ENCODE measurements around the gene CD2AP. TPM values are rescaled to one million over a fixed set of nuclear protein-coding genes. Genes with fewer than 3 reads are reported as not detected.

CD2AP gene
- total RNA-seq, 1 experiment from 2014 or later: 43.8 TPM

DNA sequence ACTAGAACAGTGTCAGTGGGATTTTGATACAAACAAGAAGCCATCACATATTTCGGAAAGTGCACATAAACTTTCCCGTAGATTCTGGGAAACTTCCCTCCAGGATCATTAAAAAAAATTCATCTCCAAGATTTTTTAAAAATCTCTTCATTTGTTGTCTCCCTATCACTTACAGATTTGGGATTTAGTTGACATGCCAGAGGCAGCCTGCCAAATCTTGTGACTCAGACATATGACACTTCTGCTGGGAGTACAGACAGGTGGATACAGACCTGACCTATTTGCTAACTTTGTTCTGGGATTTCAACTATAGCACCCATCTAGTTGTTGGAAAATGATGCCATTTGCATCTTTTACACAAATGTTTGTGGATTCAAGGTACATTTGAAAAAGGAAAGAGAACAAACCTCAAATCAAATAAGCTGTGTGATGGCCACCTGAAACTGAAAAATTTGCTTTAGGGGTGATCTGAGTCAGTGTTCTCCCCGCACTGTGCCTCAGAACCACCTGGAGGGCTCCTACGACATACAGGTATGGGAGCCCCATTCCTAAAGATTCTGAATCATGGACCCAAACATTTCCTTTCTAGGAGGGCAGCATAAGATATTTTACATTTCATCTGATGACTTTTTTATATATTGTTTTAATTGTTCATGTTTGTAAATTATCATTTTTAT is 21.9 kb upstream of the CD2AP start:
- POLR2A ChIA-PET: interaction anchor here (1.4 kb wide), 1 partner anchor 22 kb away, joined by 4 read pairs; the partner anchor contains the start of gene CD2AP
- no peak for TF ChIP-seq ZBTB33 (IDR thresholded peaks at IDR 0.05; ENCODE audit: extremely low read depth, insufficient replicate concordance, low read length)
- no peak for TF ChIP-seq ATF3 (IDR thresholded peaks at IDR 0.05)
- TF ChIP-seq CBX3 (IDR thresholded peaks at IDR 0.05; ENCODE audit: low read depth): peak; percentile 17; the same call in 1 of the 2 replicates

DNA sequence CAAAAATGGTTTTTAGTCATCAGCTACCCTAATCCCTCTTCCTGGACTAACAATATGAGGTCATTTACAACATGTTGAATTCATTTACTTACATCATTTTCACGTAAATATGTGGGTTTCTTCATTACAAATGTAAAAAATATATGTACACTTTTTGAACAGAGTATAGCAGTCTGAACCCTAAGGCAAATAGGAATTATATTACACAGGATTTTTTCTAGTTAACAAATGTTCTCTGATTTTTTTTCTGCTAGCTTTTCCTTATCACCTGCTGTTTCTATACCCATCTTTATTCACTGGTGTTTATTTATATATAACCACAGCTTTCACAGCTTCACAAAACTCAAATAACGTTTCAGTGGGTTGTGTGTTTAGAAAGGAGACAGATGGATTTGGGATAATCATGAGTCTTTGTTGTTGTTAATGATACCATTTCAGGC is 21.0 kb upstream of the CD2AP start:
- ChIA-PET POLR2A (interaction anchor here (1.4 kb wide), 1 partner anchor 21 kb away, joined by 4 read pairs; the partner anchor contains the start of gene CD2AP), CTCF (no interaction called here), RAD21 (ENCODE audit: low non-redundant PET in 1 of 2, low total read pairs in 2 of 2, uncharacterized antibody in 2 of 2, unreplicated experiment in 2 of 2) (no interaction called here)
- intact Hi-C loops (cut with micrococcal nuclease): no loop called here
- Histone ChIP-seq H3K4me3 (replicated peaks in 1 of 2; ENCODE audit: low read depth in 1 of 2, low read length in 2 of 2) (no peak overlapping the region), H3K4me2 (ENCODE audit: low read length) (no peak overlapping the region), H3K9ac (ENCODE audit: low read length) (no peak overlapping the region), H3K79me2 (ENCODE audit: insufficient read depth, low read length) (no peaks in the 10 kb centered on the region), H3K4me1 (ENCODE audit: control insufficient read depth in 1 of 2, insufficient read depth in 2 of 2, low read length in 2 of 2) (peaks cover 0 to 7% of the 10 kb centered on the region in 2 experiments; a peak in 2 of 4 replicates), H3K9me3 (ENCODE audit: control insufficient read depth in 1 of 2, insufficient read depth in 1 of 2, low read depth in 1 of 2, low read length in 2 of 2) (no peaks in the 10 kb centered on the region), H3K27me3 (ENCODE audit: insufficient read depth, low read length) (no peaks in the 10 kb centered on the region), H2AFZ (ENCODE audit: low read depth, low read length, poor library complexity, severe bottlenecking) (no peak overlapping the region), H3K9me2 (ENCODE audit: insufficient read depth) (no peaks in the 10 kb centered on the region), H3K36me3 (ENCODE audit: control insufficient read depth in 1 of 2, insufficient read depth in 2 of 2, low read length in 2 of 2) (no peaks in the 10 kb centered on the region), H4K20me1 (ENCODE audit: insufficient read depth) (no peaks in the 10 kb centered on the region), H3K27ac (ENCODE audit: low read depth, low read length) (no peak overlapping the region)
- ATAC-seq (no peak), DNase-seq (ENCODE audit: low read depth, low spot score) (no peak)
- no TSS peak for BruUV-seq (replicated peaks)
- TF ChIP-seq JUND (IDR thresholded peaks at IDR 0.05): no peak
- TF ChIP-seq POLR2AphosphoS5 (IDR thresholded peaks at IDR 0.05; ENCODE audit: low read depth, low read length): no peak
- TF ChIP-seq ZNF274 (IDR thresholded peaks at IDR 0.05; ENCODE audit: low read depth, low read length): no peak
- TF ChIP-seq CBX3 (IDR thresholded peaks at IDR 0.05; ENCODE audit: low read depth): no peak
- TF ChIP-seq ZBTB33 (IDR thresholded peaks at IDR 0.05; ENCODE audit: extremely low read depth, insufficient replicate concordance, low read length): no peak
- TF ChIP-seq ZFX (IDR thresholded peaks at IDR 0.05): no peak
- no peak for TF ChIP-seq SP1 (IDR thresholded peaks at IDR 0.05; ENCODE audit: low read depth)
- TF ChIP-seq ATF3 (IDR thresholded peaks at IDR 0.05): no peak
- TF ChIP-seq CTCF (IDR thresholded peaks at IDR 0.05 in 2 of 3, conservative IDR thresholded peaks at IDR 0.05 in 1 of 3; ENCODE audit: borderline replicate concordance in 1 of 3, insufficient read depth in 1 of 3, low read depth in 2 of 3, low read length in 2 of 3): no peak
- TF ChIP-seq TCF7L2 (IDR thresholded peaks at IDR 0.05; ENCODE audit: borderline replicate concordance, extremely low read depth, insufficient read depth, insufficient read length): no peak

More for the DNA sequence above, 21.9 kb upstream of the CD2AP start:
- Histone ChIP-seq H3K4me3 (replicated peaks in 1 of 2; ENCODE audit: low read depth in 1 of 2, low read length in 2 of 2) (no peak overlapping the region), H3K79me2 (ENCODE audit: insufficient read depth, low read length) (no peaks in the 10 kb centered on the region), H3K4me1 (ENCODE audit: control insufficient read depth in 1 of 2, insufficient read depth in 2 of 2, low read length in 2 of 2) (peaks cover 0 to 7% of the 10 kb centered on the region in 2 experiments; a peak in 2 of 4 replicates), H3K9ac (ENCODE audit: low read length) (no peak overlapping the region), H3K4me2 (ENCODE audit: low read length) (no peak overlapping the region), H4K20me1 (ENCODE audit: insufficient read depth) (no peaks in the 10 kb centered on the region), H3K9me3 (ENCODE audit: control insufficient read depth in 1 of 2, insufficient read depth in 1 of 2, low read depth in 1 of 2, low read length in 2 of 2) (no peaks in the 10 kb centered on the region), H3K27ac (ENCODE audit: low read depth, low read length) (no peak overlapping the region), H3K36me3 (ENCODE audit: control insufficient read depth in 1 of 2, insufficient read depth in 2 of 2, low read length in 2 of 2) (no peaks in the 10 kb centered on the region), H3K27me3 (ENCODE audit: insufficient read depth, low read length) (no peaks in the 10 kb centered on the region), H3K9me2 (ENCODE audit: insufficient read depth) (no peaks in the 10 kb centered on the region), H2AFZ (ENCODE audit: low read depth, low read length, poor library complexity, severe bottlenecking) (no peak overlapping the region)
- CTCF ChIA-PET: no interaction called here
- intact Hi-C loops (cut with micrococcal nuclease): no loop called here
- RAD21 ChIA-PET (ENCODE audit: low non-redundant PET in 1 of 2, low total read pairs in 2 of 2, uncharacterized antibody in 2 of 2, unreplicated experiment in 2 of 2): no interaction called here
- DNase-seq (ENCODE audit: low read depth, low spot score) (no peak), ATAC-seq (no peak)
- no TSS peak for BruUV-seq (replicated peaks)
